T-cell (primary cell): ENCODE data around the gene KIF5A. TPM values are rescaled to one million over a fixed set of nuclear protein-coding genes. Genes with fewer than 3 reads are reported as not detected.

ENCODE experiments used
- ATAC-seq, 4 experiments: fragments of 200-7000 bp in 3 of 4; fragments of 150-1000 bp in 1 of 4; cut with Tn5 transposase; replicated peaks in 1 of 4; 1 replicate in 3 of 4; 2 replicates in 1 of 4; pipeline ENCODE4 v1.10.0; 2021; ENCODE audit warnings: moderate library complexity in 3 of 4, mild to moderate bottlenecking in 2 of 4, moderate number of reproducible peaks in 1 of 4
- CTCF ChIA-PET, 2 donors: fragments of 300-600 bp; sonication (Branson Sonifier 250); formaldehyde crosslinking; loops; one replicate each; lab custom pipeline; 2022; ENCODE audit warnings: antibody characterized with exemption in 2 of 2; lab: Charles Lee
- POLR2A ChIA-PET, 2 donors: fragments of 300-600 bp; sonication (Branson Sonifier 250); formaldehyde crosslinking; loops; one replicate each; lab custom pipeline; 2022; ENCODE audit warnings: antibody characterized with exemption in 2 of 2; lab: Charles Lee
- DNase-seq, 35 experiments: peaks; one replicate each; pipeline versions ENCODE4 v3.0.0 to v3.0.0-alpha.2; 2013 to 2023
- H3K27ac ChIP-seq: one replicate; pipeline ENCODE4 v1.5.1; 2013; ENCODE audit warnings: low read length
- H3K27me3 ChIP-seq, 2 experiments: replicated peaks in 1 of 2; 1 replicate in 1 of 2; 2 replicates in 1 of 2; pipeline versions ENCODE4 v1.6.1 to v1.7.0; 2013; ENCODE audit warnings: low read length in 1 of 2, mixed read lengths in 1 of 2; ENCODE audit not compliant: control insufficient read depth in 2 of 2, insufficient read depth in 2 of 2; ENCODE audit errors: extremely low read depth in 1 of 2
- H3K36me3 ChIP-seq, 2 donors: 1 replicate in 1 of 2; 2 replicates in 1 of 2; pipeline versions ENCODE4 v1.6.1 to v1.7.0; 2013; ENCODE audit warnings: low read length in 1 of 2; ENCODE audit not compliant: control insufficient read depth in 2 of 2, insufficient read depth in 1 of 2; ENCODE audit errors: extremely low read depth in 1 of 2
- H3K4me1 ChIP-seq, 2 experiments: 1 replicate in 1 of 2; 2 replicates in 1 of 2; pipeline versions ENCODE4 v1.6.1 to v1.7.0; 2013; ENCODE audit warnings: low read length in 2 of 2, mixed read lengths in 1 of 2; ENCODE audit not compliant: insufficient read depth in 2 of 2, control insufficient read depth in 1 of 2; ENCODE audit errors: extremely low read depth in 1 of 2
- H3K4me3 ChIP-seq, 2 donors: 1 replicate in 1 of 2; 2 replicates in 1 of 2; pipeline versions ENCODE4 v1.5.1 to v1.7.0; 2013; ENCODE audit warnings: mild to moderate bottlenecking in 2 of 2, low read length in 1 of 2, moderate library complexity in 1 of 2; ENCODE audit not compliant: control insufficient read depth in 1 of 2; ENCODE audit errors: extremely low read depth in 1 of 2
- H3K9me3 ChIP-seq: 2 replicates; pipeline ENCODE4 v1.7.0; 2013
- H3K27ac Mint-ChIP-seq, 2 donors: one replicate each; pipeline ENCODE4 v1.8.0; 2020 to 2021; ENCODE audit warnings: mild to moderate bottlenecking in 2 of 2, mixed read lengths in 2 of 2
- H3K27me3 Mint-ChIP-seq, 2 donors: one replicate each; pipeline ENCODE4 v1.8.0; 2021 to 2022; ENCODE audit warnings: mixed read lengths in 2 of 2
- H3K36me3 Mint-ChIP-seq: one replicate; pipeline ENCODE4 v1.8.0; 2021; ENCODE audit warnings: mixed read lengths
- H3K4me1 Mint-ChIP-seq, 3 donors: one replicate each; pipeline ENCODE4 v1.8.0; 2020 to 2022; ENCODE audit warnings: mixed read lengths in 3 of 3, mild to moderate bottlenecking in 1 of 3
- H3K4me3 Mint-ChIP-seq, 3 donors: one replicate each; pipeline ENCODE4 v1.8.0; 2020 to 2022; ENCODE audit warnings: mild to moderate bottlenecking in 3 of 3, mixed read lengths in 3 of 3, moderate library complexity in 3 of 3
- H3K9me3 Mint-ChIP-seq, 3 donors: one replicate each; pipeline ENCODE4 v1.8.0; 2020 to 2022; ENCODE audit warnings: mixed read lengths in 3 of 3
- WGBS: methylation state at CpG from one replicate; pipeline ENCODE4 v1.1.5; 2013; ENCODE audit warnings: missing lambda C conversion rate; ENCODE audit not compliant: insufficient coverage; 5-methylcytosine and 5-hydroxymethylcytosine counted together
- total RNA-seq, 35 experiments: library from RNA in 6 of 35; stranded (reverse) in 6 of 35; fragments of 120-200 nt in 1 of 35; gene quantifications; one replicate each; pipeline versions ENCODE4 v1.2.1 to v1.2.4 and lab custom pipeline; 2013 to 2026

Gene KIF5A
- total RNA-seq, 5 donors from 2014 or later (not counting 1 experiment from before 2014, with no cell fraction given), result 0.83 to 1.8 (median 0.92) TPM

- Mint-ChIP-seq H3K36me3 (no peaks in the 10 kb centered on the region), H3K4me1 (peaks cover 0 to 17% (median 13%) of the 10 kb centered on the region in 3 donors), H3K27me3 (peaks cover 30 to 58% of the 10 kb centered on the region in 2 donors), H3K9me3 (no peaks in the 10 kb centered on the region), H3K27ac (no peak overlapping the region), H3K4me3 (peak overlapping the region; percentile 47 to 73 (median 56))
- CTCF ChIA-PET, result interaction anchor here (0.6 to 1.7 kb wide), 12 partner anchors 10 to 205 kb away, joined by 3 to 11 read pairs (median 3); partner anchors contain the start of genes ARHGEF25 (in 1 of the 2) and PIP4K2C (in 1 of the 2)
- POLR2A ChIA-PET, result no interaction called here
- no peak overlapping the region for H3K27ac ChIP-seq
- H3K9me3 ChIP-seq, result no peaks in the 10 kb centered on the region
- peaks cover 10 to 76% of the 10 kb centered on the region in 2 experiments for H3K27me3 ChIP-seq
- ATAC-seq, result peak; percentile 15 to 44 (median 24)
- peak in 6 of 35 experiments; percentile 18 to 55 (median 26) for DNase-seq
- H3K36me3 ChIP-seq, result no peaks in the 10 kb centered on the region
- peak overlapping the region; percentile 51 to 53 for H3K4me3 ChIP-seq
- H3K4me1 ChIP-seq, result peaks cover 0 to 27% of the 10 kb centered on the region in 2 experiments
- 1% methylated on average over 42 of the region's 67 CpGs for WGBS
These were observed 82.5 kb downstream of the KIF5A start for GRCh38 chr12:57632073-57632957.

GRCh38 chr12:57632958-57633840 is 83.4 kb downstream of the KIF5A start, which contains the start of gene B4GALNT1:
TSS of gene B4GALNT1 (minus strand) at chr12:57633201. CDS start at chr12:57632132, 1,069 bp downstream.
- ATAC-seq, result peak; percentile 89 to 92 (median 90)

More at GRCh38 chr12:57632958-57633840, 83.4 kb downstream of the KIF5A start, which contains the start of gene B4GALNT1:
- H3K27ac Mint-ChIP-seq, result no peak within 1 kb of the TSS
- peaks cover 27 to 56% of the 10 kb centered on the region in 2 donors for H3K27me3 Mint-ChIP-seq
- Histone ChIP-seq H3K27ac (no peak within 1 kb of the TSS), H3K4me1 (peaks cover 0 to 19% of the 10 kb centered on the region in 2 experiments), H3K4me3 (peak within 1 kb of the TSS; percentile 51 to 53), H3K36me3 (no peaks in the 10 kb centered on the region), H3K27me3 (peaks cover 9 to 68% of the 10 kb centered on the region in 2 experiments), H3K9me3 (no peaks in the 10 kb centered on the region)
- DNase-seq, result peak in 32 of 35 experiments; percentile 33 to 80 (median 50)
- H3K36me3 Mint-ChIP-seq, result no peaks in the 10 kb centered on the region
- no peaks in the 10 kb centered on the region for H3K9me3 Mint-ChIP-seq
- ChIA-PET POLR2A (no interaction called here), CTCF (interaction anchor here (0.6 to 1.7 kb wide), 13 partner anchors 9 to 206 kb away, joined by 3 to 11 read pairs (median 4); partner anchors contain the start of gene PIP4K2C (in 1 of the 2))
- WGBS, result 2% methylated on average over 45 of the region's 58 CpGs
- peaks cover 0 to 13% (median 8%) of the 10 kb centered on the region in 3 donors for H3K4me1 Mint-ChIP-seq
- H3K4me3 Mint-ChIP-seq, result peak within 1 kb of the TSS; percentile 47 to 73 (median 59)

Other genes starting within 250 kb of the KIF5A start
- gene R3HDM2, start 119.0 kb upstream of the KIF5A start, total RNA-seq, result 100 to 1,000 TPM in 2 of 5 donors, 10 to 100 TPM in 3; 88.3 to 122 (median 94.7) TPM
- under 1 TPM in 3 of 5 donors, not detected in 2; 0.13 to 0.23 (median 0.18) TPM for gene INHBC, start 115.3 kb upstream of the KIF5A start, total RNA-seq
- gene INHBE, start 94.7 kb upstream of the KIF5A start, total RNA-seq, result under 1 TPM in 3 of 5 donors, not detected in 2; 0.09 to 0.13 (median 0.12) TPM
- gene GLI1, start 90.3 kb upstream of the KIF5A start, total RNA-seq, result 1 to 10 TPM in 2 of 5 donors, under 1 TPM in 3; 0.53 to 1.6 (median 0.82) TPM
- 100 to 1,000 TPM; 198 to 413 (median 243) TPM for gene ARHGAP9, start 70.2 kb upstream of the KIF5A start, total RNA-seq
- 100 to 1,000 TPM; 167 to 350 (median 320) TPM for gene MARS1, start 62.0 kb upstream of the KIF5A start, total RNA-seq
- gene DDIT3, start 29.5 kb upstream of the KIF5A start, total RNA-seq, result 10 to 100 TPM; 34.5 to 93.5 (median 40.7) TPM
- gene MBD6, start 27.2 kb upstream of the KIF5A start, total RNA-seq, result 100 to 1,000 TPM; 109 to 122 (median 114) TPM
- gene DCTN2, start 2.9 kb upstream of the KIF5A start, total RNA-seq, result 10 to 100 TPM; 60.1 to 81.9 (median 71.5) TPM
- 10 to 100 TPM; 21.7 to 30.9 (median 27.9) TPM for gene PIP4K2C, start 41.1 kb downstream of the KIF5A start, total RNA-seq
- gene DTX3, start 54.8 kb downstream of the KIF5A start, total RNA-seq, result 10 to 100 TPM; 27.1 to 37.2 (median 30.4) TPM
- 1 to 10 TPM in 1 of 5 donors, under 1 TPM in 4; 0.67 to 1.4 (median 0.84) TPM for gene ARHGEF25, start 61.4 kb downstream of the KIF5A start, total RNA-seq
- under 1 TPM in 3 of 5 donors, not detected in 2; 0.16 to 0.54 (median 0.26) TPM for gene B4GALNT1, start 83.2 kb downstream of the KIF5A start, total RNA-seq
- 100 to 1,000 TPM; 135 to 181 (median 164) TPM for gene OS9, start 144.1 kb downstream of the KIF5A start, total RNA-seq
- gene AGAP2, start 188.7 kb downstream of the KIF5A start, total RNA-seq, result 10 to 100 TPM; 43.2 to 74.6 (median 66.4) TPM
- gene TSPAN31, start 195.0 kb downstream of the KIF5A start, total RNA-seq, result 10 to 100 TPM; 12.8 to 25.6 (median 15.5) TPM
- gene CDK4, start 202.3 kb downstream of the KIF5A start, total RNA-seq, result 10 to 100 TPM; 24.1 to 53.9 (median 46.2) TPM
- gene MARCHF9, start 205.1 kb downstream of the KIF5A start, total RNA-seq, result 10 to 100 TPM; 45.4 to 72.9 (median 71.7) TPM
- gene CYP27B1, start 217.0 kb downstream of the KIF5A start, total RNA-seq, result 1 to 10 TPM in 3 of 5 donors, under 1 TPM in 2; 0.76 to 2.1 (median 1.2) TPM
- gene METTL1, start 222.1 kb downstream of the KIF5A start, total RNA-seq, result 10 to 100 TPM; 10.3 to 17.4 (median 14.5) TPM
- gene EEF1AKMT3, start 222.6 kb downstream of the KIF5A start, total RNA-seq, result 1 to 10 TPM; 2.4 to 5.1 (median 3.4) TPM
- gene TSFM, start 232.7 kb downstream of the KIF5A start, total RNA-seq, result 10 to 100 TPM; 15.5 to 21.5 (median 20.2) TPM